Activated CD4-positive, alpha-beta T cell treated with anti-CD3 and anti-CD28 coated beads, Interleukin-2, amount 50 U/mL, for 24 hours (primary cell): ENCODE data around the gene NDUFB2.
"Not testable (repeated sequence)": the region's sequence is repeated elsewhere in the genome, so short reads cannot be mapped to it uniquely, and the experiment has no call there.

Experiments used
- DNase-seq, 2 donors: peaks; one replicate each; pipeline ENCODE4 v3.0.0-alpha.2; 2020; ENCODE audit warnings: low read depth in 1 of 2, low spot score in 1 of 2

NDUFB2 gene

DNA sequence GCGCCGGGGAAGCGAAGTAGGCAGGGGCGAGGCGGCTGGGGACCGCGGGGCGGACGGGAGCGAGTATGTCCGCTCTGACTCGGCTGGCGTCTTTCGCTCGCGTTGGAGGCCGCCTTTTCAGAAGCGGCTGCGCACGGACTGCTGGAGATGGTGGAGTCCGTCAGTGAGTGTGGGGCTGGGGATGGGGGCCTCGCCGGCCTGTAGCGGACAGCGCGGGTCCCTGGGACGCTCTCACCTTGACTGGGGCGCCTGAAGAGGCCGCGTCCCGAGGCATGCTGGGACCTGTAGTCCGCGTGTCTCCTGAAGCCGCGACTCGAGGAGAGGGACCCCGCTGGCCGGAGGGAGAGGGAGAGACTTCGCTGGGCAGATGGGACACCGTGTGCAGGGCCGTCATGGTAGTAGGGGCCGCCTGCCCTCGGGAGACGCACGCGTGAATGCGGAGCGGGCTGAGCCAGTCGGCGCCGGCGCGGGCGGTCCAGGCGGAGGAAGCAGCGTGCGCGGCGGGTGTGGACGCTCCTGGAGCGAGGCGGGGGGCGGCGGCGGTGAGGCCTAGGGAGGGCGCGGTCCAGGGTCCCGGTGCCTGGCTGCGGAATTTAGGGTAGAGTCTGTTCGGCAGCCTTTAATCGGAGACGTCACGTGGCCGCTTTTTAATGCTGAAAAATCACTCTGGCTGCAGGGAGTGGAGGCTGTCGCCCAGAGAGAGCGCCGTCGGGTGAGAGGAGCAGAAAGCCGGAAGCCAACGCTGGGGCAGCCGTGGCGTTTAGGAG lies at the start of gene NDUFB2:
Gene NDUFB2 (plus strand): TSS at position 29 of the 767 bp plus-strand sequence. CDS start 37 bp downstream, at position 66.
- peak; percentile 62 to 92 for DNase-seq

DNA sequence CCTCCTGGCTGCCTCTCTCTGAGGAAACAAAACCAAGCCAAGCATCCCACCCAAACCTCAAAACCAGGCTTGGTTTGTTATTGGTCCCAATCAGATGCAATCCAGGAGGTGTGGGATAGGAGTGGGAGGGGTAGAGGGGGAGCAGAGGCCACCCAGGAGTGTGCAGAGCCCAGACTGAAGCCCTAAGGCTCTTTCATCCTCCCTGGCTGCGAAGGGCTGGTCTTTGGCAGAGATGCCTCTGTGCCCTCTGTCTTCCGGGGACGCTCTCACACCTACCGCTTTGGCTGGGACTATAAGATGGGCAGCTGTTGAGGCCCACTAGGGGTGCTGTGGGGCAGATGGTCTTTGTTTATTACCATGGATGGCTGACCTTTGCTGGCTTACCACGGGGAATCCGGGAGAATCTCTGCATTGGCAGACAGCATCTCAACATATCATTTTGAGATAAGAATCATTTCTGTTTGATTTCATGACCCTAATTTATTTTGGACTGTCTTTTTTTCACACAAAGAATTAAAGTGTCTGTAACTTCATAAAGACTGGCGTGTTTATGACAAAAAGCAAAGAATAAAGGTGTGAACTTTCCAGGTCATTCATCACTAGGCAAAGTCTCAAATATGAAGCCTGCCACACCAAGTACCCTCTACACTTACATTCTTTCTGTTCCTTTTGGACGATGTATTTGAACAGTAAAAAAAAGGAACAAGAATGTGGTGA lies 49.4 kb upstream of the NDUFB2 start:
- DNase-seq: no peak

DNA sequence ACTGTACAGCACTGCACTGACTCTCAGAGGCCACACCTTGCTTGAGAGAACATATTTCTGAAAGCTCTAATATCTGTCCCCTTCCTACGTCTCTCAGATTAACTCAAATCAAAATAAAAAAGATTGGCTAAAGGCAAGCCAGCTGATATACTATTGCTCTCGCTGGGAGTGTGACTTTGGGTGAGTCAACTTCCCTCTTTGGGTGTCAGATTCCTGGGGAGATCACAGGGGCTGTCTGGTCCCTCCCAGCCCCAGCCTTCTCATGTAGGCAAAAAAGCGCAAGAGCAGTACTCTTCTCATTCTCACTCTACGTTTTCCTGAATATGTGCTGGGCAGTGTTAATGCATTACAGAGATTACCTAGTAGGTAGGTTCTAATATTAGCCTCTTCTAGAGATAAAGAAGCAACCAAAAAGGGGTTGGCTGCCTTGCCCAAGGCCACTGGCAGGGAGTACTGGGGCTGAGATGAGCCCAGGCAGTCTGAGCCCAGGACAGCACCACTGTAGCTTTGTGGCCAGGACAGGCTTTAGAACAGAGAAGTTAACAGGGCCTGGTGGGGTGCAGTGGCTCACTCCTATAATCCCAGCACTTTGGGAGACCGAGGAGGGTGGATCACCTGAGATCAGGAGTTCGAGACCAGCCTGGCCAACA lies 46.8 kb upstream of the NDUFB2 start:
- no peak for DNase-seq

DNA sequence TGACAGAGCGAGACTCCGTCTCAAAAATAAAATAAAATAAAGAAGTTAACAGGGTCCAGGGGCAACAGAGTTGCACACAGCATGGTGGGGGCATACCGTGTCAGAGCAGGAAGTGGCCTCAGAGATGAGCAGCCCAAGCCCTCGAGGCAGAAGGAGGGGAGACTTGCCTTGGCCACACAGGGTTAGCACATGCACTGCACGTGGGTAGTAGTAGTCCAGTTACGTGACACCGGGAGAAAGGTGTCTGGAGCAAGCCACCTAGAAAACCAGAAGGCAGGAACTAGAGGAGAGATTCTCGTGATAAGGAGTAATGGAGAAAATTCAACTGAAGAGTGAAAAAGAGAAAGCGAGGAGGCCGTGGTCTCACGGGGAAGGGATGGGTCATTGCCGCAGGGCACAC lies 46.1 kb upstream of the NDUFB2 start:
- DNase-seq: no peak

DNA sequence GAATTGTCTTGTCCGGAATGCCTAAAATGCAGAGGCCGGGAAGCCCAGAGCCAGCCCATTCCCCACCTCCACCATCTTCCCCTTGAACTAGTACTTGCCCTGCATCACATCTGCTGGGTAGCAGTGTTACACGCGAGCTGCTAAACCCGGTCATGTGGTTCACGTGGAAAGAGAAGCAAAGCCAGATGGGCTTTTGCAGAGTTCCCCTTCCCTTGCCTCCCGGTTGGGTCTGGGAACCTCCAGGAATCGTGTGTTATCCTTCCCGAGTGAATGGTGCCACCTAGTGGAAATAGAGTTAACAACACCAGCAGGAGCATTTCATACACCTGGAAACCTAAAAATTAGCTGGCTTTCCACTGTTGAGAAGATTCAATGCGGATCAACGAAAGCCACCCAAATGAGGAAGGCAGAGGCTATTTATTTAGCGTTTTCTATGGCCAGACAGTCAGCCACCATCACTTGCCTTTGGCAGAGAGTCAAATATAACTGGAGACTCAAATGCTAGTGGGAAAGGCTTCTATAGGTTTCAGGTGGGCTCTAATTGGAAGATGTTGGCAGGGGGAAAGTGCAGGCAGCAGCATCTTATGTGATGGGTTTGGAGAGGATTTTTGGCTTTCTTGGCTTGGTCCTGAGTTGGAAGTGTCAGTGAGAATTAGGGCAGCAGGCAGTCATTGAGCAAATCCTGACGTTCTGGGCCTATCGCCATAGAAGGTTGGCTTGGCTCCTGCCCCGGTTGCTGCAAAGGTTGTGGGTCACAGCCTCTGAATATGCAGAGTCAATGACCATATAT lies 43.0 kb upstream of the NDUFB2 start:
- peak in 1 of 2 donors; percentile 30 for DNase-seq

DNA sequence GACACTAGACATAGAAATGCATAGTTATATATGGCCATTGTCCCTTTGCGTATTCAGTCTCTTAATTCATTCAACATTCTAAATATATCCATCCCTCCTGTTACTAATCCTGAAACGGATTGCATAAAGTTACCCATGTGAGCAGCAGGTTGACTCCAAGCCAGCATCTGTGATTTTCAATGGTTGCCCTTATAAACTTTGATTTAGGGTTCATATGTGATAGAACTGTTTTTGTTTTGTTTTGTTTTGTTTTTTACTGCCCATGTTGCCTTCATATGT lies 42.5 kb upstream of the NDUFB2 start:
- no peak for DNase-seq

DNA sequence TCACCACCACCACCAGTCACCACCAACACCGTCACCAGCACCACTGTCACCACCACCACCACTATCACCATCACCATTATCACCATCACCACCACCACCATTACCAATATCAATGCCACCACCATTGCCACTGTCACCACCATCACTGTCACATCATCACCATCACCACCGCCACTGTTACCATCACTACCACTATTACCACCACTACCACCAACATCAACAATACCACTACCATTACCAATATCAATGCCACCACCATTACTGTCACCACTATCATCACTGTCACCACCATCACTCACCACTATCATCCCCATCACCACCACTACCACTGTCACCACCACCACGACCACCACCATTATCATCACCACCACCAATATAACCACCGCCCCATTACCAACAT lies 41.8 kb upstream of the NDUFB2 start:
- no peak for DNase-seq

DNA sequence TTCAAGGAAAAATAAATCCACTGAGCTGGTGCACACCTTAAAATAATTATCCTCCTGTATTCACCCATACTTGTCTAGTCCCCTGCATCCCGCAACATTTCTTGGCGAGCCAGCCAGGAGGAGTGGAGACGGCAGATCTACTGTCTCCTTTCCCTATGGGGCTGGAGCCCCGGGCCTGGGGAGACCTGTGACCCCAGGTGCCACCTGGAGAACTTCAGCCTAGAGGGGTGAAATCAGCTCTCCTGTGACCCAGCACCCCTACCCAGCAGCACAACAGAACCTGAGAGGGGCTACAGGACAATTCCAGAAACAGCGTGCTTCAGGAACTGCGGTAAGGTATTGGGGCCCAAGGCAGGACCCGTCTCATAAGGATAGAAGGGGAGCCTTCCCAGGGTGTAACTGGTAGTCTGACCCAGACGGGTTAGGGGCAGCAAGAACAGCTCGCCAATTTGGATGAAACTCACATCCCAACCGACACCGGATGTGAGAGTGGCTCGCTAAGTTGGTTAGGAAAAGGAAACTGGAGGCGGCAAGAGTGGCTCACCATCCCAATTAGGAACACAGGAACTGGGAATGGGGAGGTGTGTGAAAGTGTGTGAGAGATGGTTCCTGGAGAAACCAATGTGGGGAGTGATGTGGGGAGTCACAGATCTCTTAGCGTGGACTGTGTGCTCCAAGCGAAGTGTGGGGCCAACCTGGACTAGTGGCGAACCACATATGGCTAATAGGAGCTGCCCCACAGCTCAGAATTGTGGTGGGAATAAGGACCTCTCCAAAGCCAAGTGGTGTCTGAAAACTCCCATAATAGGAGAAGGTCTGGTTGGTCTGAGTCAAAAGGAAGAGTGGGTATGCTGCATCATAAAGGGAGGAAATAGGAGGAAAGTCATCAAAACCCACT lies 40.7 kb upstream of the NDUFB2 start:
- no peak for DNase-seq

DNA sequence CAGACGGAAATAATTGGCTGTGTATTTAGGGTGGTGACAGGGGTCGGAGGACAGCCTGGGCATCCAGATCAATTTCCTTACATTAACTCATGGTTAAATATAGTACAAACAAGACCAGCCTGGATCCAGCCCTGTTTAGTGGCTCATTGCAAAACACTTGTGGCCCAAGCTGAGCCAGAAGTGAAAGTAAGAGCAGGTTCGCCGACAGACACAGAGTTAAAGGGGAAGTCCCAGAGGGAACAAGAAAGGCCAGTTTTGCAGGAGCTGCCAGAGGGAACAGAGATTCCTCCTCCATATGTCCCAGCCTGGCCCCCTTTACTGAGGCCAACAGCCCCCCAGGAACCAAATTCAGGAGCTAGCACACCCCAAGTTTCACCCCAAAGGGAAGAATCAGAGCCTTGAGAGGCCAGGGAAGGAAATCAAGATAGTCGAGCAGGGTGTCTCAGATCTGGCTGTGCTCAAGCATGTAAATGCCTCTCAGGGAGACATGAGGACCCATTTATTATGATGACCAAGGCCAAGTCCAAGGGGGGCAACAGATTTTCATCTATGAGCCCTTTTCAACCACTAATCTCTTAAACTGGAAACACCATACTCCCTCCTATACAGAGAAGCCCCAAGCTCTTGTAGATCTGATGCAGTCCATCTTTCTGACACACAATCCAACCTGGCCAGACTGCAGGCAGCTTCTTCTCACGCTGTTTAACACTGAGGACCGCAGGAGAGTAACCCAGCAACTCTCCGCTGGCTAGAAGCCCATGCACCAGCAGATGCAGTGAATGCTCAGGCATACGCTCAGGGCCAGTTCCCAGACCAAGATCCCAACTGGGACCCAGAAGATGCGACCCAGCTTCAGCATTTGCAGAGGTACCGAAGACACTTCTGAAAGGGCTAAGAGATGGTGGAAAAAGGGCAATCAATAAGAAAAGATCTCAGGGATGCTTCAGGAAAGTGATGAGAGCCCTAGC lies 39.7 kb upstream of the NDUFB2 start:
- DNase-seq: peak in 1 of 2 donors; percentile 15

DNA sequence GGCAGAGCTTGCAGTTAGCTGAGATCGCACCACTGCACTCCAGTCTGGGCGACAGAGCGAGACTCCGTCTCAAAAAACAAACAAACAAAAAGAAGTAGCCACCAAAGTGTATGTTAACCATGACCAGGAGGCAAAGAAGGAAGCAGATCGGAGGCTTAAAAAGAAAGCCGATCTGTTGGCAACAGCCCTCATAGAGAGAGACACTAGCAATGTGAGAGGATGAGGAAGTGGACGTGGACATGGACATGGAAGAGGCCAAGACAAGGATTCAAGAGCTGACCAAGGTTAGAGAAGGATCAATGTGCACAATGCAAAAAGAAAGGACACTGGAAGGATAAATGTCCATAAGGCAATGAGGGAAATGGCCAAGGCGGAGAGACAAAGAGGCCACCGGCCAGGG lies 38.6 kb upstream of the NDUFB2 start:
- DNase-seq: no peak

DNA sequence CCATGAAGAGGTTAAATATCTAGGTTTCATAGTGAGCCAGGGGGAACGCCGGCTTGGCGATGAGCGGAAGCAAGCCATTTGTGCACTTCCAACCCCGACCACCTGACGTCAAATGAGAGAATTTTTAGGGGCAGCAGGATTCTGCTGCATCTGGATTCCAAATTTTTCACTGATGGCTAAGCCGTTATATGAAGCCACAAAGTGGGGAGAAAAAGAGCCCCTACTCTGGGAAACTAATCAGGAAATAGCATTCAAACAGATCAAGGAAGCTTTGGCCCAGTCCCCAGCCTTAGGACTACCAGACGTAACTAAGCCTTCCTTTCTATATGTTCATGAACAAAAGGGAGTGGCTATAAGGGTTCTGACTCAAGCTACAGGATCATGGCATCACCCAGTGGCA lies 36.7 kb upstream of the NDUFB2 start:
- no peak for DNase-seq

DNA sequence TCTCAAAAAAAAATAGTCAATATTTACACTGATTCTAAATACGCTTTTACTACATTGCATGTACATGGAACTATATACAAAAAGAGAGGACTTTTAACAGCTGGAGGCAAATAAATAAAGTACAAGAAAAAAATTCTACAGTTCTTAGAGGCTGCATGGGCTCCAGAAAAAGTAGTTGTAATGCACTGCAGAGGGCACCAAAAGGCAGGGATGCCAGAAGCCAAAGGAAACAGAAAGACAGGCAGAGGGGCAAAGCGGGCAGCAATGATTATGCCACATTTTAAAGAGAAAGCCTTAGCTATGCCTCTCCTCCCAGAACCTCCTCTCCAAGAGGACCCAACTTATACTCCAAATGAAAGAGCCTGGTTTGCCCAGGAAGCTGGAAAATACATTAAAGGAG lies 35.4 kb upstream of the NDUFB2 start:
- DNase-seq: no peak

DNA sequence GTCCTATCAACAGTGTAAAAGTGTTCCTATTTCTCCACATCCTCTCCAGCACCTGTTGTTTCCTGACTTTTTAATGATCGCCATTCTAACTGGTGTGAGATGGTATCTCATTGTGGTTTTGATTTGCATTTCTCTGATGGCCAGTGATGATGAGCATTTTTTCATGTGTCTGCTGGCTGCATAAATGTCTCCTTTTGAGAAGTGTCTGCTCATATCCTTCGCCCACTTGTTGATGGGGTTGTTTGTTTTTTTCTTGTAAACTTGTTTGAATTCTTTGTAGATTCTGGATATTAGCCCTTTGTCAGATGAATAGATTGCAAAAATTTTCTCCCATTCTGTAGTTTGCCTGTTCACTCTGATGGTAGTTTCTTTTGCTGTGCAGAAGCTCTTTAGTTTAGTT lies 33.6 kb upstream of the NDUFB2 start:
- DNase-seq: not testable (repeated sequence)

DNA sequence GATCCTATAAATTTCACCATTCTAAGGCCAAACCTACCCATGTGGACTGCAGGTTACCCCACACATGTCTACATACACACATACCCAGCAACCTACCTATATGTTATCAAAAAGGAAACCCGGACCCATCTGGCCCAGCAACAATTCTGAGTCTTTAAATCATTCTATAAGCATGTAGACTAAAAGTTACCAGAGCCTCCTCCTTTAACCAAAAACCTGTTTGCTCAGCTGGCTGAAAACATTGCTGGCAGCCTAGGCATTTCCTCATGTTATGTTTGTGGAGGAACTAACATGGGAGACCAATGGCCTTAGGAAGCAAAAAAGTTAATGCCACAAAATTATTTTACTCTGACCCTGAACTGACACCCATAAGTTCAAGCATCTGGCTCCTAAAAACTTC lies 29.0 kb upstream of the NDUFB2 start:
- no peak for DNase-seq

DNA sequence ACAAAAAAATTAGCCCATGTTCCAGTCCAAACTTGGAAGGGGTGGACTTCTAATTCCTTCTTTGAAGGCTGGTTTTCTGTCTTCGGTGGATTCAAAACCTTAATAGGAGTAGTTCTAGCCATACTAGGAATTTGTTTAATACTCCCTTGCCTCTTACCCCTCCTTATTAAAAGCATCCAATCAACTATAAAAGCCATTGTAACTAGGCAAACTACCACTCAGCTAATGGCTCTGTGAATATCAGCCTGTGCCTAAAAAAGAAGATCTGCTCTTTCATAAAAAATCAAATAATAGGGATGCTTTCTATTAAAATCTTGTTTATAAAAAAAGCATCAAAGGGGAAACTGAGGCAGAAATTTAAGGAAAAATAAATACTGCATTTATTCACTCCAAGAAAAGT lies 27.9 kb upstream of the NDUFB2 start:
- DNase-seq: no peak

DNA sequence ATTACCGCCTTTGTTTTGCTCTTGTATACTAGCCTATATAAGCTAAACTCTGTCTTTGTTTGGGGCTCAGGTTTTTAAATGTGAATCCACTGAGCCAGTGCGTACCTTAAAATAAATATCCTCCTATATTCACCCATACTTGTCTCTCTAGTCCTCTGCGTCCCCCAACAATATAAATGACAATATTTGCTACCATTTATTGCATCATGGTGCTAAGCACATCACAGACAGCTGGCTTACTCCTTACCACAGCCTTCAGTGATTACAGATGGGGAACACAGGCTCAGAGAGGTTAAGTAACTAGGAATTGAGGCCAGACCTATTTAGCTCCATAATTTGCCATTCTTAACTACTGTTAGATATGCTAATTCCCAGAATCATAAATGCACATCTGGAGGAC lies 27.2 kb upstream of the NDUFB2 start:
- DNase-seq: no peak

DNA sequence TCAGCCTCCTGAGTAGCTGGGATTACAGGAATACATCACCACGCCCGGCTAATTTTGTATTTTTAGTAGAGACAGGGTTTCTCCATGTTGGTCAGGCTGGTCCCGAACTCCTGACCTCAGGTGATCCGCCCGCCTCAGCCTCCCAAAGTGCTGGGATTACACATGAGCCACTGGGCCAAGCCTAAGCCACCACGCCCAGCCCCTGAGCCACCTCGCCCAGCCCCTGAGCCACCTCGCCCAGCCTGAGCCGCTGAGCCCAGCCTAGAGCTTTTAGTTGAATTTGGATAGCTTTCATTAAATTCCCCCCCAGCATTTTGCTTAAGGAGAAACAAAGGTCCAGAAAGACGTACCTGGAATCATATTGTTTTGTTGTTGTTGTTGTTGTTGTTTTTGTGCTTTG lies 26.6 kb upstream of the NDUFB2 start:
- not testable (repeated sequence) for DNase-seq

DNA sequence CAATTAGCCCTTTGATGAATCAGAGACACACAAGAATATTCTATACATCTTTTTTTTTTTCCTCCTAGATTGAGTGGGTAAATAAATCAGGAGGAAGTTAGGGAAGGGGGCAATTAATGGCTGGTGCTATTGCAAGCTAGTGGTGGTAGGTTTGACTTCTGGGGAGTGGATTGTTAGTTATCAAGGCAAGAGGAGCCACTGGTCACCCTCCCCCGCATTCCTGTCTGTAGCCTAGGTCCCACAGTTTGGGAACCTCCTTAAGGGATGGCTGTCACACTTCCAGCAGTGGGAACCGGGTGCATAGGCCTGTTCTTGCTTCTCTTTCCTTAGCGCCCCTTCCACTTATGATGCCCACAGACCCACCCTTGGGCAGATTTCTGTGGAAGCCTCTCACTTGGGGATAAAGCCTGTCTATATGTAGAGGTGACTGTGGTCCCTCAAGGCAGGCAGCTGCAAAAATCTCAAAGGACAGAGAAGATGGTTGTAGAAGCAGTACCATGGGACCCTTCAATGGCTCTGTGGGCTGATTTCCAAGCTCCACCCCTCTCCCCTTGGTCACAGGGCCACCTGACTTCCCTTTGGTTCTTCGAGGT lies 26.1 kb upstream of the NDUFB2 start:
- no peak for DNase-seq

DNA sequence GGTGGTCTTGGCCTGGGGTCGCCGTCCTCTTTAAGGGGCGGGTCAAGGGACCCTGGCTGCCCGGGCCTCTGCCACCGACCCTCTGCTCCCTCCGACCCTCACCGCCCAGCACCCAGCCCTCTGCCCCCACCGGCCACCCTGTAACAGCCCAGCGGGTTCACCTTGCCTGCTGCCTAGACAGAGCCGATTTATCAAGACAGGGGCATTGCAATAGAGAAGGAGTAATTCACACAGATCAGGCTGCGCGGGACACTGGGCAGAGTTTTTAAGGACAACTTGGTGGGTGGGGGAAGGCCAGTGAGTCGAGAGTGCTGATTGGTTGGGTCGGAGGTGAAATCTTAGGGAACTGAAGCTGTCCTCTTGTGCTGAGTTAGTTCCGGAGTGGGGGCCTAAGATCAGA lies 24.5 kb upstream of the NDUFB2 start:
- no peak for DNase-seq
